ENCODE measurements around the gene TMEM185B.
"Not testable (repeated sequence)": the region's sequence is repeated elsewhere in the genome, so short reads cannot be mapped to it uniquely, and the experiment has no call there.

Gene TMEM185B

GRCh38 chr2:120204945-120205670 is 18.1 kb downstream of the TMEM185B start:
- no peak for DNase-seq

- no peak for DNase-seq
Observed at GRCh38 chr2:120204417-120204816, 18.8 kb downstream of the TMEM185B start.

- peak; percentile 54 for DNase-seq
Observed at GRCh38 chr2:120204022-120204405, 19.2 kb downstream of the TMEM185B start.

GRCh38 chr2:120203251-120204021 is 19.8 kb downstream of the TMEM185B start:
- DNase-seq, result no peak

GRCh38 chr2:120199817-120200459 is 23.3 kb downstream of the TMEM185B start:
- DNase-seq, result not testable (repeated sequence)

- DNase-seq, result no peak
Observed at GRCh38 chr2:120195553-120195952, 27.6 kb downstream of the TMEM185B start.

GRCh38 chr2:120192280-120192679 is 30.9 kb downstream of the TMEM185B start:
- no peak for DNase-seq

- no peak for DNase-seq
Observed at GRCh38 chr2:120189189-120189588, 34.0 kb downstream of the TMEM185B start.

GRCh38 chr2:120182019-120182560 is 41.1 kb downstream of the TMEM185B start:
- DNase-seq, result no peak

GRCh38 chr2:120180066-120180465 is 43.1 kb downstream of the TMEM185B start:
- no peak for DNase-seq

GRCh38 chr2:120179396-120179795 is 43.8 kb downstream of the TMEM185B start:
- DNase-seq, result no peak

- DNase-seq, result no peak
Observed at GRCh38 chr2:120177973-120178372, 45.2 kb downstream of the TMEM185B start.

GRCh38 chr2:120177001-120177621 is 46.1 kb downstream of the TMEM185B start:
- peak; percentile 76 for DNase-seq

GRCh38 chr2:120176526-120176925 is 46.7 kb downstream of the TMEM185B start:
- no peak for DNase-seq

- peak; percentile 51 for DNase-seq
Observed at GRCh38 chr2:120174963-120175581, 48.1 kb downstream of the TMEM185B start.
